K562 (cell line): ENCODE measurements around the gene B3GNT7. TPM values are rescaled to one million over a fixed set of nuclear protein-coding genes. Genes with fewer than 3 reads are reported as not detected.

Source experiments
- ATAC-seq: fragments of 200-7000 bp; cut with Tn5 transposase; 3 replicates; pipeline ENCODE4 v1.9.1; 2020; ENCODE audit warnings: moderate library complexity
- BruUV-seq: library from RNA; stranded (reverse); fragments of 400-500 nt; replicated peaks from 2 replicates; lab custom pipeline; 2021; lab: Mats Ljungman, UMichigan
- CTCF ChIA-PET: fragments of 300-600 bp; formaldehyde crosslinking; extraction: SDS; loops from one replicate; lab custom pipeline; 2021; ENCODE audit warnings: low intra/inter-chr PET ratio; lab: Yijun Ruan, JAX
- POLR2A ChIA-PET: fragments of 300-600, 350-650 bp; sonication (Branson Sonifier 250); formaldehyde crosslinking; extraction: SDS; loops from one replicate; lab custom pipeline; 2021; ENCODE audit warnings: antibody characterized with exemption, inconsistent platforms; lab: Yijun Ruan, JAX
- DNase-seq, 4 experiments: peaks; one replicate each; pipeline versions ENCODE4 v3.0.0 to v3.0.0-alpha.2; 2011 to 2018; ENCODE audit warnings: low spot score in 3 of 4, mixed read lengths in 3 of 4; ENCODE audit errors: extremely low read depth in 1 of 4
- FAIRE-seq: peaks from 2 replicates; lab custom pipeline; 2011; peaks lifted over from hg19 to GRCh38; lab: Jason Lieb, UNC
- H2AFZ ChIP-seq: 2 replicates; pipeline ENCODE4 v1.6.0; 2011; ENCODE audit warnings: low read depth, low read length, control low read depth, inconsistent platforms
- H3K27ac ChIP-seq: fragments of 200-600 bp; 3 replicates; pipeline ENCODE4 v1.8.0; 2011; ENCODE audit warnings: low read depth, mild to moderate bottlenecking, control low read depth, inconsistent platforms, low read length, moderate library complexity, mixed read lengths; ENCODE audit errors: extremely low read depth
- H3K27me3 ChIP-seq, 2 experiments: fragments of 300-600 bp in 1 of 2; 2 replicates in 1 of 2; 3 replicates in 1 of 2; pipeline versions ENCODE4 v1.6.0 to v1.8.0; 2011; ENCODE audit warnings: inconsistent platforms in 2 of 2, low read length in 2 of 2, mild to moderate bottlenecking in 1 of 2, mixed read lengths in 1 of 2, moderate library complexity in 1 of 2; ENCODE audit not compliant: control insufficient read depth in 2 of 2, insufficient read depth in 2 of 2
- H3K36me3 ChIP-seq: fragments of 300-600 bp; 3 replicates; pipeline ENCODE4 v1.8.0; 2011; ENCODE audit warnings: mild to moderate bottlenecking, low read length, inconsistent platforms; ENCODE audit not compliant: control insufficient read depth, insufficient read depth
- H3K4me1 ChIP-seq, 2 experiments: fragments of 200-600 bp in 1 of 2; replicated peaks in 1 of 2; 2 replicates in 1 of 2; 3 replicates in 1 of 2; pipeline versions ENCODE4 v1.5.1 to v1.8.0; 2011; ENCODE audit warnings: inconsistent platforms in 2 of 2, low read length in 2 of 2, mild to moderate bottlenecking in 1 of 2, mixed read lengths in 1 of 2, moderate library complexity in 1 of 2; ENCODE audit not compliant: control insufficient read depth in 2 of 2, insufficient read depth in 2 of 2
- H3K4me2 ChIP-seq: 2 replicates; pipeline ENCODE4 v1.6.1; 2011; ENCODE audit warnings: low read length, control low read depth, inconsistent platforms, mixed read lengths; ENCODE audit not compliant: insufficient read depth
- H3K4me3 ChIP-seq: fragments of 200-600 bp; sonication (generic), shearing (Covaris generic); 2 replicates; pipeline ENCODE4 v1.5.1; 2016; ENCODE audit warnings: control low read depth, inconsistent platforms
- H3K79me2 ChIP-seq: fragments of 200-600 bp; 3 replicates; pipeline ENCODE4 v1.8.0; 2011; ENCODE audit warnings: low read length, inconsistent platforms; ENCODE audit not compliant: control insufficient read depth, insufficient read depth
- H3K9ac ChIP-seq, 2 experiments: 2 replicates each; pipeline versions ENCODE4 v1.6.0 to v1.6.1; 2011; ENCODE audit warnings: low read depth in 2 of 2, low read length in 2 of 2, control low read depth in 1 of 2, inconsistent platforms in 1 of 2, mild to moderate bottlenecking in 1 of 2, mixed read lengths in 1 of 2; ENCODE audit not compliant: insufficient read depth in 1 of 2
- H3K9me1 ChIP-seq: one replicate; pipeline ENCODE4 v1.6.0; 2011; ENCODE audit warnings: inconsistent platforms, mild to moderate bottlenecking, low read length, moderate library complexity; ENCODE audit not compliant: control insufficient read depth, insufficient read depth
- H3K9me3 ChIP-seq: replicated peaks from 2 replicates; pipeline ENCODE4 v1.5.1; 2011; ENCODE audit warnings: low read depth, low read length, inconsistent platforms; ENCODE audit not compliant: control insufficient read depth, insufficient read depth
- H4K20me1 ChIP-seq: replicated peaks from 2 replicates; pipeline ENCODE4 v1.6.1; 2011; ENCODE audit warnings: low read length, inconsistent platforms, mixed read lengths; ENCODE audit not compliant: control insufficient read depth, insufficient read depth
- AFF4 ChIP-seq: sonication (generic); formaldehyde crosslinking; IDR thresholded peaks from 2 replicates; pipeline ENCODE4 v1.8.0; 2023; ENCODE audit warnings: mild to moderate bottlenecking, missing genetic modification reagents
- CHD1 ChIP-seq: fragments of 200-600 bp; sonication (generic); IDR thresholded peaks from one replicate; pipeline ENCODE4 v1.6.1; 2012; ENCODE audit warnings: mild to moderate bottlenecking, moderate library complexity, low read length, inconsistent platforms
- ZKSCAN1 ChIP-seq: fragments of 150-350 bp; IDR thresholded peaks from 2 replicates; pipeline ENCODE4 v1.6.1; 2016; ENCODE audit warnings: low read depth, low read length
- WGBS: fragments of 100-300 bp; shearing (Covaris generic); methylation state at CpG from one replicate; pipeline ENCODE4 v1.1.6; 2016; ENCODE audit warnings: low coverage, mixed read lengths; ENCODE audit not compliant: insufficient coverage; ENCODE audit errors: missing lambda C conversion rate; 5-methylcytosine and 5-hydroxymethylcytosine counted together
- in situ Hi-C: fragments of 300-500 bp; cut with MboI; formaldehyde crosslinking; loops from 4 replicates; pipeline ENCODE4 v1.15.0; 2018; ENCODE audit warnings: inconsistent platforms, mixed read lengths
- intact Hi-C: fragments of 100-400 bp; cut with micrococcal nuclease; formaldehyde crosslinking; loops from 2 replicates; pipeline ENCODE4 v1.14.2; 2022
- microRNA-seq: library from miRNA; unstranded; fragments of <30 nt; microRNA quantifications from one replicate; pipeline ENCODE4, GENCODE V29; 2018; ENCODE audit warnings: borderline microRNAs expressed
- polyA plus RNA-seq, 8 experiments: library from polyadenylated mRNA; depleted of rRNA in 4 of 8; stranded (reverse) in 5 of 8; unstranded in 3 of 8; fragments of >200 nt; fragmentation: Nextera tagmentation in 2 of 8; fragmentation: Illumina TruSeq in 1 of 8; extraction: Ambion mirVana in 2 of 8; extraction: Trizol in 1 of 8; gene quantifications; 2 replicates each; pipeline versions ENCODE4 v1.2.1 to v1.2.3, GENCODE V29; 2011 to 2014; ENCODE audit warnings: inconsistent platforms in 1 of 8, missing spikeins in 1 of 8
- small RNA-seq: library from RNA; depleted of rRNA; stranded (forward); fragments of <200 nt; gene quantifications from one replicate; pipeline ENCODE3, GENCODE V24; 2014
- total RNA-seq, 7 experiments: library from RNA; depleted of rRNA in 6 of 7; stranded (reverse); fragments of >200 nt in 6 of 7; fragmentation: Illumina TruSeq in 2 of 7; extraction: Trizol in 2 of 7; gene quantifications; 2 replicates each; pipeline versions ENCODE4 v1.2.1 to v1.2.3, GENCODE V29; 2011 to 2021; ENCODE audit warnings: low replicate concordance in 1 of 7
- TF ChIP-seq, protein P1 (sequence below): fragments of 450-650 bp; IDR thresholded peaks from 2 replicates; pipeline ENCODE4 v1.6.1; 2016; ENCODE audit warnings: antibody characterized with exemption

B3GNT7 gene
- total and polyA plus RNA-seq, 9 of the 15 experiments (the other 6 are each of a cell fraction or from before 2014, with no cell fraction given), result 0.20 TPM; not detected in 8

- TF ChIP-seq AFF4 (no peak), CHD1 (no peak)
Observed at GRCh38 chr2:231449503-231450054, 54.1 kb downstream of the B3GNT7 start (continued).

- no peaks in the 10 kb centered on the region for H3K9me1 ChIP-seq
- ATAC-seq, result no peak
- DNase-seq, result no peak
- H3K4me2 ChIP-seq, result no peak overlapping the region
- H3K36me3 ChIP-seq, result peaks cover 30% of the 10 kb centered on the region; the same call in 2 of the 3 replicates
- FAIRE-seq, result no peak
- H2AFZ ChIP-seq, result no peak overlapping the region
- no peaks in the 10 kb centered on the region; a peak in 1 of 5 replicates for H3K4me1 ChIP-seq
- no peaks in the 10 kb centered on the region for H3K9me3 ChIP-seq
- in situ Hi-C loops, result loop anchor here (10.0 kb wide), 1 partner anchor 346 kb away; no protein-coding TSS in a partner anchor
- POLR2A ChIA-PET, result interaction anchor here (0.6 to 5.6 kb wide), 4 partner anchors 15 to 349 kb away, joined by 3 to 95 read pairs (median 4); partner anchors contain the start of gene NCL
- peak; percentile 91; the same call in 1 of the 2 replicates for TF ChIP-seq ZKSCAN1
- TF ChIP-seq, protein P1, sequence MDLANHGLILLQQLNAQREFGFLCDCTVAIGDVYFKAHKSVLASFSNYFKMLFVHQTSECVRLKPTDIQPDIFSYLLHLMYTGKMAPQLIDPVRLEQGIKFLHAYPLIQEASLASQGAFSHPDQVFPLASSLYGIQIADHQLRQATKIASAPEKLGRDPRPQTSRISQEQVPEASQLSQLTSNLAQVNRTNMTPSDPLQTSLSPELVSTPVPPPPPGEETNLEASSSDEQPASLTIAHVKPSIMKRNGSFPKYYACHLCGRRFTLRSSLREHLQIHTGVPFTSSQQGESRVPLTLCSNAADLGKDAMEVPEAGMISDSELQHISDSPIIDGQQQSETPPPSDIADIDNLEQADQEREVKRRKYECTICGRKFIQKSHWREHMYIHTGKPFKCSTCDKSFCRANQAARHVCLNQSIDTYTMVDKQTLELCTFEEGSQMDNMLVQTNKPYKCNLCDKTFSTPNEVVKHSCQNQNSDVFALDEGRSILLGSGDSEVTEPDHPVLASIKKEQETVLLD, result no peak
- TF ChIP-seq, all 486 proteins: peak for 1
- intact Hi-C loops, result loop anchor here (5.0 kb wide), 1 partner anchor 348 kb away; no protein-coding TSS in a partner anchor
- 88% methylated on average over 2 of the region's 4 CpGs for WGBS
- Histone ChIP-seq H3K79me2 (no peaks in the 10 kb centered on the region), H4K20me1 (no peaks in the 10 kb centered on the region; the same call in 1 of the 2 replicates), H3K4me3 (no peak overlapping the region), H3K27ac (no peak overlapping the region), H3K27me3 (no peaks in the 10 kb centered on the region), H3K9ac (no peak overlapping the region)
- no TSS peak for BruUV-seq
- CTCF ChIA-PET, result interaction anchor here (3.2 kb wide), 1 partner anchor 223 kb away, joined by 15 read pairs; no protein-coding TSS in a partner anchor
Observed at GRCh38 chr2:231450548-231450989, 55.1 kb downstream of the B3GNT7 start.

Small RNAs within 50 kb of the gene (microRNA-seq; reads per million reads assigned to microRNA genes)
- not detected for gene MIR4777

Small RNAs within 50 kb of the gene (small RNA-seq; reads per million reads assigned to genes)
- not detected for gene MIR4777

Other genes with a start within 250 kb of the B3GNT7 start
- gene ARMC9, start 197.1 kb upstream of the B3GNT7 start, total RNA-seq (2014; rRNA removed), result 0.41 and 1.4 TPM in 2 replicates
- gene ARMC9, start 197.1 kb upstream of the B3GNT7 start, total RNA-seq (2014; rRNA removed; fragmentation: Illumina TruSeq; extraction: Trizol), result 0.36 and 1.1 TPM in 2 replicates
- 0.72 and 0.94 TPM in 2 replicates for gene ARMC9, start 197.1 kb upstream of the B3GNT7 start, total RNA-seq (2015; rRNA removed; fragmentation: Illumina TruSeq; extraction: Trizol)
- gene ARMC9, start 197.1 kb upstream of the B3GNT7 start, total RNA-seq (2021), result 1.0 and 1.1 TPM in 2 replicates
- 2.0 and 2.3 TPM in 2 replicates for gene ARMC9, start 197.1 kb upstream of the B3GNT7 start, polyA plus RNA-seq (2011; rRNA removed)
- 1.2 and 1.3 TPM in 2 replicates for gene ARMC9, start 197.1 kb upstream of the B3GNT7 start, polyA plus RNA-seq (2014; fragmentation: Illumina TruSeq; extraction: Trizol)
- 1 to 10 TPM in 1 of 2 experiments, under 1 TPM in 1; 0.71 to 1.5 TPM for gene ARMC9, start 197.1 kb upstream of the B3GNT7 start, polyA plus RNA-seq (2014; fragmentation: Nextera tagmentation; extraction: Ambion mirVana)
- 1.2 and 1.5 TPM in 2 replicates for gene ARMC9, start 197.1 kb upstream of the B3GNT7 start, polyA plus RNA-seq (2014; rRNA removed)
- gene NCL, start 68.8 kb downstream of the B3GNT7 start, total RNA-seq (2014; rRNA removed), result 327 and 460 TPM in 2 replicates
- 463 and 510 TPM in 2 replicates for gene NCL, start 68.8 kb downstream of the B3GNT7 start, total RNA-seq (2014; rRNA removed; fragmentation: Illumina TruSeq; extraction: Trizol)
- 315 and 361 TPM in 2 replicates for gene NCL, start 68.8 kb downstream of the B3GNT7 start, total RNA-seq (2015; rRNA removed; fragmentation: Illumina TruSeq; extraction: Trizol)
- 530 and 589 TPM in 2 replicates for gene NCL, start 68.8 kb downstream of the B3GNT7 start, total RNA-seq (2021)
- gene NCL, start 68.8 kb downstream of the B3GNT7 start, polyA plus RNA-seq (2011; rRNA removed), result 130 and 194 TPM in 2 replicates
- gene NCL, start 68.8 kb downstream of the B3GNT7 start, polyA plus RNA-seq (2014; fragmentation: Illumina TruSeq; extraction: Trizol), result 609 and 732 TPM in 2 replicates
- 10 to 100 TPM; 80.9 to 92.9 TPM for gene NCL, start 68.8 kb downstream of the B3GNT7 start, polyA plus RNA-seq (2014; fragmentation: Nextera tagmentation; extraction: Ambion mirVana)
- gene NCL, start 68.8 kb downstream of the B3GNT7 start, polyA plus RNA-seq (2014; rRNA removed), result 440 and 520 TPM in 2 replicates
- 0.05 and 0.20 TPM in 2 replicates for gene NMUR1, start 134.7 kb downstream of the B3GNT7 start, total RNA-seq (2014; rRNA removed)
- gene NMUR1, start 134.7 kb downstream of the B3GNT7 start, total RNA-seq (2014; rRNA removed; fragmentation: Illumina TruSeq; extraction: Trizol), result 0.07 and 0.16 TPM in 2 replicates
- gene NMUR1, start 134.7 kb downstream of the B3GNT7 start, total RNA-seq (2015; rRNA removed; fragmentation: Illumina TruSeq; extraction: Trizol), result 0.08 and 0.18 TPM in 2 replicates
- 0.27 and 0.34 TPM in 2 replicates for gene NMUR1, start 134.7 kb downstream of the B3GNT7 start, total RNA-seq (2021)
- 0.15 and 0.19 TPM in 2 replicates for gene NMUR1, start 134.7 kb downstream of the B3GNT7 start, polyA plus RNA-seq (2011; rRNA removed)
- 0.15 and 0.21 TPM in 2 replicates for gene NMUR1, start 134.7 kb downstream of the B3GNT7 start, polyA plus RNA-seq (2014; fragmentation: Illumina TruSeq; extraction: Trizol)
- under 1 TPM; 0.01 to 0.06 TPM for gene NMUR1, start 134.7 kb downstream of the B3GNT7 start, polyA plus RNA-seq (2014; fragmentation: Nextera tagmentation; extraction: Ambion mirVana)
- 0.12 and 0.15 TPM in 2 replicates for gene NMUR1, start 134.7 kb downstream of the B3GNT7 start, polyA plus RNA-seq (2014; rRNA removed)
- not detected in 2 replicates for gene TEX44, start 197.2 kb downstream of the B3GNT7 start, total RNA-seq (2014; rRNA removed)
- gene TEX44, start 197.2 kb downstream of the B3GNT7 start, total RNA-seq (2014; rRNA removed; fragmentation: Illumina TruSeq; extraction: Trizol), result not detected in 2 replicates
- not detected in 2 replicates for gene TEX44, start 197.2 kb downstream of the B3GNT7 start, total RNA-seq (2015; rRNA removed; fragmentation: Illumina TruSeq; extraction: Trizol)
- gene TEX44, start 197.2 kb downstream of the B3GNT7 start, total RNA-seq (2021), result not detected in 2 replicates
- gene TEX44, start 197.2 kb downstream of the B3GNT7 start, polyA plus RNA-seq (2011; rRNA removed), result not detected in 2 replicates
- gene TEX44, start 197.2 kb downstream of the B3GNT7 start, polyA plus RNA-seq (2014; fragmentation: Illumina TruSeq; extraction: Trizol), result not detected in 2 replicates
- not detected for gene TEX44, start 197.2 kb downstream of the B3GNT7 start, polyA plus RNA-seq (2014; fragmentation: Nextera tagmentation; extraction: Ambion mirVana)
- gene TEX44, start 197.2 kb downstream of the B3GNT7 start, polyA plus RNA-seq (2014; rRNA removed), result not detected in 2 replicates